ENCODE measurements around the gene ACYP2.
"Not testable (repeated sequence)": the region's sequence is repeated elsewhere in the genome, so short reads cannot be mapped to it uniquely, and the experiment has no call there.

Gene ACYP2

DNA sequence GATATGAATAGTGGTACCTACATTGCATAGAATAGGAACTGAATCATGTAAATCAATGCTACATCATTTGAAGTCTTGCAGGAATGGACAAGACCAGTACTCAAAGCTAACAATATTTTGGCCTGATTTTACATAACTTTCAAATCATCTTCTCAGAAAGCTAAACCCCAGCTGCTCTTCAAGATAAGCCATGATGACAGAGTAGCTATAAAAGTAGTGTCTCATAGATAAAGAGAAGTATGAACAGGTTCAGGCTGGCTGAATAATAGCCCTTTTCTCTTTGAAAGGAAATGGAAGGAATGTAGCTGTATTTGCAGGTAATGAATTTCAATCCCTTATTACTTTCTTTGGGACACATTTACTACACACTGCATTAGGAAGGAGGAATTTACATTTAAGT, 112.4 kb downstream of the ACYP2 start:
- no peak for DNase-seq

DNA sequence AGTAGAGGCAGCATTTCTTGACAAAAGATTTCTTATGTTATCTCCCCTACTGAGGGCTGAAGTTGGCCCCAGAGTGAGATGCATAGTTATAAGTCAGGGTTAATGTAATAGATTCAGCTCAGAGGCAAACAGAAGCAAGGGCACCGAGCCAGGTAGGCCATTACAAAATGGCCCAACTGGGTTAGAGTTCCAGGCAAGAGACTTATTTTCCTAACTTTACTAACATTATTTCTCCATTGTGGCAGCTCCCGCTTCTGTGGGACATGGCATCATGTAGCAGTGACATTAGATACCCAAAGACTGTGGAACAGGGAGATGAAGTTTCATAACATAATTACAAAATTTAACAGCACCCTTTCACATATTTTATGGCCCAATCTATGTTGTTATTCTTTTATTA, 113.5 kb downstream of the ACYP2 start:
- DNase-seq, result no peak

DNA sequence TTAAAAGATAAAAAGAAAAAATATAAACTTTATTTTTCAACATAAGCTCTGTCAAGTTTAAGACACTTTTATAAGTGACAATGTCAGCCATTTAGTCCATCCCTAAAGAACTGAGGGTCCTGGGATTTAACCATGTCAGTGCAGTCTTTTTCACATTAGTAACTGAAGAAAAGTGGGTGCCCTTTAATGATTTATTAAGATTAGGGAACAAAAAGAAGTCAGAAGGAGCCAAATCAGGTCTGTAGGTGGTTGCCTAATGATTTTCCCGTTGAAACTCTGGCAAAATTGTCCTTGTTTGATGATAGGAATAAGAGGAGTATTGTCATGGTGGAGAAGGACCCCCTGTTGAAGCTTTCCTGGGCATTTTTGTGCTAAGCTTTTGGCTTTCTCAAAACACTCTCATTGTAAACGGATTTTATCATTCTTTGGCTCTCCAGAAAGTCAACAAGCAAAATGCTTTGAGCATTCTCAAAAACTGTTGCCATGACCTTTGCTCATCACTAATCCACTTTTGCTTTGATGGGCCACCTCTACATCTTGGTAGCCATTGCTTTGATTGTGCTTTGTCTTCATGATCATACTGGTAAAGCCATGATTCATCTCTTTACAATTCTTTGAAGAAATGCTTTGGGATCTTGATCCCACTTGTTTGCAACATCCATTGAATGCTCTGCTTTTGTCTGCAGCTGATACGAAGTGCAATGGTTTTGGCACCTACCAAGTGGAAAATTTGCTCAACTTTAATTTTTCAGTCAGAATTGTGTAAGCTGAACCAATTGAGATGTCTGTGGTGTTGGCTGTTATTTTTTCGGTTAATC, 118.6 kb downstream of the ACYP2 start:
- DNase-seq, result no peak

DNA sequence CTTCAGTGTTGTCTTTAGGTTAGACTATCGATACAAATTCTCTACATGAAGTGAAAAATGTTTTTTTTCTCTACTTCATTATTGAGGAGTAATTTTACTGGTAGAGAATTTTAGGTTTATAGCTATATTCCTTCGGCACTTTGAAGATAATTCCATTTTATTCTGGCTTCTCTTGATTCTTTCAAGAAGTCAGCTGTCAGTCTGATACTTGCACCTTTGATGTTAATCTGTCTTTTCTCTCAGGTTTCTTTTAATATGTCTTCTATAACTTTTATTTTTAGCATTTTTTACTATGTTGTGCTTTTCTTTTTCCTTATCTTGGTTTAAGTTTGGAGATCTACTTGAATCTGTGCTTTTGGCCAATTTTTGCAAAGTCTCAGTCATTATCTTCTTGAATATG, 122.0 kb downstream of the ACYP2 start:
- DNase-seq, result no peak

DNA sequence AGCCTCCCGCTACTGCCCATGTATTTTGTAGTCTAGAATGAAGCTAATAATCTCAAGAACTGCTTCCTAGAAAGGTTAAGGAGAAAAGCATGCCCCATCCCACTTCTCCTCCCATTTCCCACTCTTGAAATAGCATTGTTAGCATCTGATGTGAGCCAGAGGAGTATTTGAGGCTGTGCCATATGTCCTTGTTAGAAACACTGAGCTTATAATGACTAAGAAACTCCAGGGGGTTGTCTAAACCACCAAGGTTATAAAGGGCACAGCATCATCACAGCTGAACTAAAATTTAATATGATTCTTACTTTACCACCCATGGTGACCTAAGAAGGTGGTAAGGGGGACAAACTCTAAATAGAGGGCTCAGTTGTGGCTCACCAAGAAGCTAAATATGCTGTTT, 124.0 kb downstream of the ACYP2 start:
- DNase-seq, result no peak

DNA sequence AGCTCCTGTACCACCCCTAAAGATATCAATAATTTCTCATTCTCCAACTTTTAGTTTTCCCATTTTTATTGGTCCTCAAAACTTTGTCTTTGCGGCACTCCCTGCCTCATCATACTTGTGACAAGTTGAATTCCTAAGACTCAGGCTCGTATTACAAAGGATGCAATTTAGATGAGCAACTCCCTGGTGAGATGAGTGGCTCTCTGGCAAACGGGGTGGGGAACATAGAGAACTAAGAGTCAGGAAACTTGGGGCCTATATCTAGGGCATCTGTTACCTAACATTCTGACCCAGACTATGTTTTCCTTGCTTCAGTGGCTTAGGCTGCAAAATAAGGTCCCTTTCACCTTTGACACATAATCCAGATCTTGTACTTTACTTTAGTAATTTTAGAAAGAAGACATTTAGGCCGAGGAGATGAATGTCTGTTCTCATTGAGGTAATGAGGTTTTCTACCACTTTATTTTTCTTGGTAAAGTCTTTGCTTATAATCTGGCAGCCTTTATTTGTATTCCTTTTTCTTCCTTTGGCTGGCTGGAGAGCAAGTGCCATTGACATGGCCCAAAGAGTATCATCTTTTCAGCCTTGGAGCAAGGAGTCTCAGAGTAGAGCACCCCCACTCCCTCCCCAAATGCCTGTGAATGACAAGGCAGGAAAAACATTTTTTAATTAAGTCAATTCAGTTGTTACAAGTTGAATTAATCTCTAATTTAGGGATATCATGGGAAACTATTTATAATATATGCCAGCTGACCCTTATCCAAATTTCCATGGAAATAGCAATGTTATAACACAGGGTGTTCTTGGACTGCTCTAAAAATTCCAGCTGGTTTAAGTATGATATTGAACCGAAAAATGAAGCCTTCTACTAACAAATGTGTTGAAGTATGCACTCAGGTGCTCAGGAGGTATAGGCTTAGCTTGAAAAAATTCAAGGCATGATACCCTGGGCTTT, 125.4 kb downstream of the ACYP2 start:
- no peak for DNase-seq

DNA sequence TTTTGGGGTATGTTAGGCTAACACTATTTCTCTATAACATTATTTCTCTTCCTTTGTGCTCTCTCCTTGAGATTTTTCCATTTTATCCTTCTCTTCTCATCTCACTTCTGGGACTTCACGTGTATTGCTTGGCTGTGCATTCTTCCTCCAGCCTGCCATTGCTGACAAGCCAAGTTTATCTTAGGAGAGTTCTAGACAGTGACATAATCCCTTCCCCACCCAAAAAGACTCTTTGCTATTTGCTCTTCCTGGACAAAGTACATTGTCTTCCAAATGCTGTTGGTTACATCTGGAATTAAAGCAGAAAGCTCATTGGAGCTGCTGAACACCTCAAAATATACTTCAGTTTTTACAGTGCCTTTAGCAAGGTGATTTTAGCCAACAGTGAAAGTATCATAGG, 131.7 kb downstream of the ACYP2 start:
- DNase-seq, result no peak

DNA sequence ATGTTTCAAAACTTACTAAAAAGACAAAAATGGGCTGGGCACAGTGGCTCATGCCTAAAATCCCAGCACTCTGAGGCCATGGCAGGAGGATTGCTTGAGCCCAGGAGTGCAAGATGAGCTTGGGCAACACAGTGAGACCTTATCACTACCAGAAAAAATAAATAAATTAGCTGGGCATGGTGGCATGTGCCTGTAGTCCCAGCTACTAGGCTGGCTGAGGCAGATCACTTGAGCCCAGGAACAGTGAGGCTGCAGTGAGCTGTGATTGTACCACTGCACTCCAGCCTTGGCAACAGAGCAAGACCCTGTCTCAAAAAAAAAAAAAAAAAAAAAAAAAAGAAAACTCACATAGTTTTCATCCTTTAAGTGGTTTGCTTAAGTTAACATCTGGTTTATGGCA, 134.2 kb downstream of the ACYP2 start:
- no peak for DNase-seq

DNA sequence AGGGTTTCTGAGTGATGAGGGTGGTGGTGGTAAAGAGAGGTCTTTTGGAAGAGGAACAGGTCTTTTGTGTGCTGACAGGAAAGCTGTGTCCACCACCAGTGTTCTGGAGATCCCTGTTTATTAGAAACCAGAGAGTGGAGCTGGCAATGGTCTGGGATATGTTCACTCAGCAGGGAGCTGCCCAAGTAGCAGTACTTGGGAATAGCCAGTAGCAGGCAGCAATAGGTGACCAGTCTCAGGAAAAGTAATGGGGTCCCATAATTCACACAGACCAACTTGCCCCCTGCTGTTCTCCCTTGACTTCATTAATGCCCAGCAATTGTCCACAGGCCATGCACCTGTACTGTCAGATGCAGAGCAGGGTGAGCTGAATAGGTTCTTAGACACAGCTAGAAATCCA, 138.8 kb downstream of the ACYP2 start:
- DNase-seq, result no peak

DNA sequence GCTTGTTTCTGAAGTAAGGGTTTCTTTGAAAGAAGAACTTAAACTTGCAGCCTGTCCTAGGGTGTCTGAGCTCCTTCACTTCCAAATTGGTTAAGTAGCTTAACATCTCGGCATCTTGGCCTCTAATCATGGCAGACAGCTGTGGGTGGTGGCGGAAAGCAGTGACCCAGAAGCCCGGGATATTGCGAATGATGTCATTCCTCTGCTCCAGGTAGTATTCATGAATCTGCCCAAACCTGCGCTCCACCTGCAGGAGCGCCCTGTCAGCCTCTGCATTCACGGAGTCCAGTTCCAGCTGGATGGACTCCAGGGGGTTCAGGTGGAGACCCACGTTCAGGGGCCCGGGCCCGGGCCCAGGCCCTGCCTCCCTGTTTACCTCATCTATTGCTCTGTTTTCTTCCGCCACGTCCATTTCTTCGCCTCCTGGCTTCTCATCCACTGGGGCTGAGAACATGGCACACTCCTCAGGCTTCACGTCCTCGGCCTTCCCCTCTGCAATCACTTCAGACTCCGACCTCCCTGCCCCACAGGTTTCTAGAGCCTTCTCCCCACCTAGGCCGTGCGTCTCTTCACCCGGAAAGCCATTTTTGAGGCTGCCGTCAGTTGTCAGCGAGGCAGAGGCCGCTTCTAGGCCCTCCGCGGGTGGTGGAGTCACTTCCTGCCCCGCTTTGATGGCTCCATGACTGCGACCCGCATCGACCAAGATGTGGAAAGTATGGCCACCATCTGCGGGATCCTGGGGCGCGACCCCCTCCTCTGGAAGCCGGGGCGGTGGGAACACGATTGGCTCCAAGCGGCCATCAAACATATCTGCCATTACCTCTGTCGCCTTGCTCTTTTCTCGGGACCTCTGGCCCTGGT, 140.0 kb downstream of the ACYP2 start:
- no peak for DNase-seq

DNA sequence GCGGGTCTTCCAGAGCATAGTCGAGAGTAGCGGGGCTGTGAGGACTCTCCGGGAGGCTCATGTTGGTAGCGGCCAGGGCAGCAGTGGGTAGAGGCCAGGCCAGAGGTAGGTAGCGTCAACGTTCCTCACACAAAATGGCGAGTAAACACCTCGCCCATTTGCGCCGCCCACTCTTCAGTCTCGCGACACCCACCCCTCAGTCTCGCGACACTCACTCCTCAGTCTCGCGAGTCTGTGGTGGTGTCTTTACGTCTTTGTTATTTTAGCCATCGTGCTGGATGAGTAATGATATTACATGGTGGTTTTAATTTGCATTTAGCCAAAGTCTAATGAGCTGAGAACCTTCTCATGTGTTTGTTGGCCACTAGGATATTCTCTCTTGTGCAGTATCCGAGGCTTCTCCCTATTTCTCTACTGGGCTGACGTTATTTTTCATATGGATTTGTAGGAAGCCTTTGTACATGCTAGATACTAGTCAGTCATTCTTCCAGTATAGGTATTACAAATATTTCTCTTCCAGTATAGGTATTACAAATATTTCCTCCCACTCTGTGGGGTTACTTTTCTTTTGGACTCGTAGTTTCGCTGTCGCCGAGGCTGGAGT, 140.8 kb downstream of the ACYP2 start, which contains the start of gene TSPYL6:
Gene TSPYL6 (minus strand): TSS at position 139 of the 604 bp plus-strand sequence. CDS start 78 bp downstream, at position 61.
- DNase-seq, result no peak

DNA sequence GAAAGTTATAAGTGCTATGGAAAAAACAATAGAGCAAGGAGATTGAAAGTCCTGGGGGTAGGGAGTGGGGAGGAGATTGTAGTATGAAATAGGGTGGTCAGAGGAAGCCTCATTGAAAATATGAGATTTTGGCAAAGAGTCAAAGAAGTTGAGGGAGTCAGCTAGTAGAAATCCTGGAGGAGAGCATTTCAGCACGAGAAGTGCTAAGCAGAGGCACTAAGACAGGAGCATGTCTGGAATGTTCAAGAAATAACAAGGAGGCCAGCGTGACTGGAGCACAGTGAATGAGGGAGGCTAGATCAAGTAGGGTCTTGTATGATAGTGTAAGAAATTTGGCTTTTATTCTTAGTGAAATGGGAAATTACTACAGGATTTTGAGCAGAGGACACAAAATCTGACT, 142.8 kb downstream of the ACYP2 start:
- no peak for DNase-seq

DNA sequence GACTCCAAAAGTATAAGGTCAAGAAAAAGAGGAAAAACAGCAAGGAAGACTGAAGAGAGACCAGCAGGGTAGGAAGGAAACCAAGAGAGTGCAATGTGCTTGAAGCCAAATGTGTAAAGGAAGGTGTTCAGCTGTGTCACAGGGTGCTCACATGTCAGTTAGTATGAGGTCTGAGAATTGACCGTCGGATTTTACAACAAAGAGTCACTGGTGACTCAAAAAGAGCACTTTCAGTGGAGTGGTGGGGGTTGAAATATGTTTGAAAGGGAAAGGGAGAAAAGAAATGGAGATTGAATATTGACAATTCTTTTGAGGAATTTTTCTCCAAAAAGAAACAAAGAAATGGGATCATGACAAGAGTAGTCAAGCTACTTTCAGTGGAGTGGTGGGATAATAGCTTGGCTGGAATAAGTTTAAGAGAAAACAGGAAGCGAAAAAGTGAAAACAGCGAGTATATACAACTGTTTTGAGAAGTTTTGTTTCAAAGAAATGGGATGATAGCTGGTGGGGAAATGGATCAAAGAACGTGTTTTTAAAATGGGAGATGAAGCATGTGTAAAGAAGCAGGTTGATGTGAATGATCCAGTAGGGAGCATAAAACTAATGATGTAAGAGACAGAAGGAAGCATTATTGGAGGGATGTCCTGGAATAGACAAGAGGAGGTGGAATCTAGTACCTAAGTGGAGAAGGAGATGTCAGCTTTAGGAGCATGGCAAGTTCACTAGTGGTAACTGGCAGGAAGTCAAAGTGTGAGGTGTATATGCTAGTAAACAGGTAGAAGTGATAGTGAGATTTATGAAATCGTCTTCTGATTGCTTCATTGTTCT, 144.2 kb downstream of the ACYP2 start:
- DNase-seq, result no peak

DNA sequence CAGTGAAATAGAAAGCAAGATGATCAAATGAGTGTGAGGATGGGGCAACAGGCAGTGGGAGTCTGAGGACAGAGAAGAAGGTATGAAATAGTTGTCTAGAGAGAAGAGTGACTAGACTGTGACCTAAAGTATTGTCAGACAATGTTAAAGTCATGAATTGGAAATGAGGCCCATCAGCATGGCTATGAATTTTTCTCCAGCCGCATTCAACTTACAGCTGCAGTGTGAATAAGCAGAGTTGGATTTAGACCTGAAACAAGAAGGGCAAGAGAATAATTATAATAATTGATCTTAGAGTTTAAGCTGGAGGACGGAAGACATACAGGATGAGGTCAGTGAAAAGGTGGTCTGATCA, 144.8 kb downstream of the ACYP2 start:
- no peak for DNase-seq

DNA sequence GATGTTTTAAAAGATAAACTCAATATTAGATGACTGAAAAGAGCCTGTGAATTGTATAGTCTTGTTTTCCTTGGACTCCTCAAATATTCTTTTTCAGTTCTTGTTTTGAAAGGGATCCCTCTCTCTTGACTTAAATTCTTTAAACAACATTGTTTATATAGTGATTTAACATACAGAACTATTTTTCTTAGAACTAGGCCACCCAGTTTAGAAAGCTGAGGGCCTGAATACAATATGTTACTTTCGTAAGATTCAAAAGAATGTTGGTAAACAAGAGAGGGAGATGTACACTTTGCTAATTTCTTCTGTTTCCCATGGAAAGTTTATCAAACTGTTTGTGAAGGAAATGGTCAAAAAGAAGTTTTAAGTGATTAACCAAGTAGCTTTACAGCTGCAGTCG, 146.1 kb downstream of the ACYP2 start:
- DNase-seq, result no peak

DNA sequence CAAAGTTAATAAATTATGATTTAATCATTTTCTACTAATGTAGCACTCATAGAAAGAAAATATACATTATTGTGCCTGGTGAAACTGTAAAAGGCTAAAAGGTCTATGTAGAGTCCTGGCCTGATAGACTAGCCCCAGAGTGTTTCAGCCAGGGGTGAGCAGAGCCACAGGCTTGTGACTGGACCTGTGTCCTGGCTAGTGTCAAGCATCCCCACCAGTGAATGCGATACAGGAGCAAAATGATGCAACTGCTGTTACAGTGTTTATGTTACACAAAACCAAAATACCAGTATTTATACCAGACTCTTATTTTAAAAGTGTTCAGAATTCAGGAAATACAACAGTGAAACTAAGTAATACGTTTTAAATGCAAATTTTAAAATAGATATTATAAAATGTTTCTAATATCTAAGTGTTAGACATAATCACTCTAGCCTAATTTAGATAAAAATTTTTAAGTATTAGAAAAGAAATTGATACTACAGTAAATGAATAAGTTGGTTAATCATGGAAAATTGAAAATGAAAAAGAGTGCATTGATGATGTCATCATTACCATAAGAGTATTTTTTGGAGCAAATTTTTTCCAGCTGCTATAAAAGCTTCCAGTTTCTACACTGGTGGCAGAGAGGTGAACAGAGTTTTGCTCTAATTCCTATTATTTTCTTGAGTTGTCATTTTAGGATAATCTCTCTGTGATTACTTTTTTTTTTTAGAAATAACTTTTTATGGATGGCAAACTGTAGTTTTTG, 146.8 kb downstream of the ACYP2 start:
- no peak for DNase-seq

DNA sequence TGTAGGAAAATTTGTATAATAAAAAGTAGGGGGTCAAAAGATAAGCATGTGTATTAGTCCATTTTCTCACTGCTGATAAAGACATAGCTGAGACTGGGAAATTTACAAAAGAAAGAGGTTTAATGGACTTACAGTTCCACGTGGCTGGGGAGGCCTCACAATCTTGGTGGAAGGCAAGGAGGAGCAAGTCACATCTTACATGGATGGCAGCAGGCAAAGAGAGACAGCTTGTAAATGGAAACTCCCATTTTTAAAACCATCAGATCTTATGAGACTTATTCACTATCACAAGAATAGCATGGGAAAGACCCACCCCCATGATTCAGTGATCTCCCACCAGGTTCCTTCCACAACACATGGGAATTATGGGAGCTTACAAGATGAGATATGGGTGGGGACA, 149.7 kb downstream of the ACYP2 start:
- not testable (repeated sequence) for DNase-seq

DNA sequence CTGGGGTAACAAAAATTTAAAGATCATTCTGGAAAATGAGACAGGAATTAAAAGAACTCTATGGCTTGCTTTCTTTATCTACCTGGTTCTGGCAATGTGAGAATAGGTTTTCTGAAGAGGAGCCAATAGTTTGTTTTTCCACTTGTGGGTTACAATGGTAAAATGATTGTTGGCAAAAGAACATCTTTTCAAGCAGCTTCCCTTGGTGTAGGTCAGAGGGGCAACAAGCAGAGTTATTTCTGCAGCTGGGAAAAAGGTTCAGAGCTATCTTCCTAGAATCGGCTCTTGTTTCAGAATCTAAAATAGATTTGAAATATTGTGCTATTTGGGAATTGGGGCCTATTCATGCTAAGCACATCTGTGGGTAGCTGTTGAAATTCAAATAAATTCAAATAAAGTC, 152.2 kb downstream of the ACYP2 start:
- DNase-seq, result no peak

DNA sequence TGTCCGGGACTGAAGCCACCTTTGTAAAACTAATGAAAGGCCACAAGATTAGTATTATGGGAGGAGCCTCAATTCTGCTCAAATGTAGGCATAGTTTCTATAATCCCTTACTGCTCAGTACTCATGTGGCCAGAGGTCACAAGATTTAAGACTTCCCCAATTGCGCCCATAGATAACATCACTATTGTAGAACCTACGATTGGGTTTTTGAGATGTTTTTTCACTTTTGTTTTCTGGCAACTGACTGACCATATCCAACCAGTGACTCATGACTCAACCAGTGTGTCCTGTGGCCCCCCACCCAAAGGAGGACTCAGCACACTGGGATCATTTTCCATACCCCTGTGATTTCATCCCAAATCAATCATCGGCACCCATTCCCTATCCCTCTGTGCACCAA, 155.8 kb downstream of the ACYP2 start:
- no peak for DNase-seq

DNA sequence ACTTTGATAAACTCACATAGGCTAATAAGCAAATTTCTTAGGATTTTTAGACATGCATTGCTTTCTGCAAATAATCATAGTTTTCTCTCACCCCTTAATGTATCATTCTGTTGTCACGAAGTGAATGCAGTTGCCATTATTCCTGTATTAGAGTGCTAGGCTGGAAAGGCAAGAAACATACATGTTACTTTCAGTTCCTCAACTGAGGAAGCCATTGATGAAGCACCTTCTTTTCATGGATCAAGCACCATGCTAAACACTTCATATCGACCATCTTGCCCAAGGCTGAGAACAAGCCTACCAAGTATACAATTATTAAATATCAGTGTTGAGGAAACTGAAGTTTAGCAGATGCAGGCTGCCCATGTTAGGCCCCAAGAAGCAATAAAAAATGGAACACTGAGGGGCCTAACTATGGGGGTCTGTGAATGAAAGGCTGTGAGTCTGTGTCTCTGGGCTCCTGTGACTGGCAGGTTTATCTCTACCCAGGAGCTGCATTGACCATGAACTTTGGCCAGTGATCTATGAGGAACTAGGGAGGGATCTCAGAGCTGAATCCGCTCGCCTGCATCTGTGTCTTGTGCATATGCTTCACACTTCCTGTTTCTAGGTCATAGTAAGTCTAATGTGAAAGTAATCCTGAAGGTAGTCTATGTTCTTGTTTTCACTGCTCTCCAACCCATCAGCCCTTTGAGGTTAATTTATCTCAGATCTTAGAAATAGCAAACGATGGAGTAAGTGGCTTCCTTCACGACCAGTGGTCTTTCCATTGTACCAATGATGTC, 156.6 kb downstream of the ACYP2 start:
- DNase-seq, result peak; percentile 1 to 7
